Hematopoietic multipotent progenitor cell treated with erythropoietin and hydrocortisone succinate and interleukin-3 and kit ligand, for 15 days (in vitro differentiated cells): ENCODE measurements around the gene ART3.

Source experiments
- DNase-seq: peaks from one replicate; pipeline ENCODE4 v3.0.0-alpha.2; 2015; ENCODE audit warnings: low spot score

ART3 gene

GRCh38 chr4:76147454-76148141 is 73.1 kb downstream of the ART3 start:
- DNase-seq = peak; percentile 37

GRCh38 chr4:76148142-76148865 is 73.8 kb downstream of the ART3 start, which contains the start of gene NUP54:
Gene NUP54, minus strand, starts transcription at chr4:76148397. Its CDS starts 23 bp downstream, at chr4:76148374.
- peak; percentile 94 for DNase-seq

- DNase-seq = no peak
Observed at GRCh38 chr4:76153356-76153755, 78.8 kb downstream of the ART3 start.

GRCh38 chr4:76155979-76156378 is 81.5 kb downstream of the ART3 start:
- no peak for DNase-seq

GRCh38 chr4:76156635-76157034 is 82.1 kb downstream of the ART3 start:
- no peak for DNase-seq

- DNase-seq = no peak
Observed at GRCh38 chr4:76160355-76160754, 85.8 kb downstream of the ART3 start.
